Measurements from ENCODE around the gene GORASP1. TPM values are rescaled to one million over a fixed set of nuclear protein-coding genes. Genes with fewer than 3 reads are reported as not detected.

The GORASP1 gene
- total RNA-seq, 1 experiment from 2014 or later, result 39.4 TPM

GRCh38 chr3:39101022-39101689 lies 6.3 kb downstream of the GORASP1 start:
- no TSS peak for BruUV-seq (replicated peaks)
- no peaks in the 10 kb centered on the region for H3K9me3 ChIP-seq (ENCODE audit: control insufficient read depth, insufficient read depth, low read depth, low read length)
- POLR2A ChIA-PET, result no interaction called here
- in situ Hi-C loops (cut with HindIII; ENCODE audit: low pct_unique_long_range_greater_than_20kb, low sequenced_read_pairs), result no loop called here
- H3K36me3 ChIP-seq (ENCODE audit: control insufficient read depth, insufficient read depth, low read length), result peaks cover 2% of the 10 kb centered on the region; the same call in 1 of the 2 replicates
- no peaks in the 10 kb centered on the region for H3K4me1 ChIP-seq (ENCODE audit: control insufficient read depth, insufficient read depth, low read length)
- H3K27ac ChIP-seq (ENCODE audit: low read length), result no peak overlapping the region
- DNase-seq (ENCODE audit: low read depth, low spot score) (no peak), ATAC-seq (peak; percentile 83)
- no peaks in the 10 kb centered on the region for H3K27me3 ChIP-seq (ENCODE audit: control insufficient read depth, insufficient read depth, low read length)
- TF ChIP-seq, protein P1, sequence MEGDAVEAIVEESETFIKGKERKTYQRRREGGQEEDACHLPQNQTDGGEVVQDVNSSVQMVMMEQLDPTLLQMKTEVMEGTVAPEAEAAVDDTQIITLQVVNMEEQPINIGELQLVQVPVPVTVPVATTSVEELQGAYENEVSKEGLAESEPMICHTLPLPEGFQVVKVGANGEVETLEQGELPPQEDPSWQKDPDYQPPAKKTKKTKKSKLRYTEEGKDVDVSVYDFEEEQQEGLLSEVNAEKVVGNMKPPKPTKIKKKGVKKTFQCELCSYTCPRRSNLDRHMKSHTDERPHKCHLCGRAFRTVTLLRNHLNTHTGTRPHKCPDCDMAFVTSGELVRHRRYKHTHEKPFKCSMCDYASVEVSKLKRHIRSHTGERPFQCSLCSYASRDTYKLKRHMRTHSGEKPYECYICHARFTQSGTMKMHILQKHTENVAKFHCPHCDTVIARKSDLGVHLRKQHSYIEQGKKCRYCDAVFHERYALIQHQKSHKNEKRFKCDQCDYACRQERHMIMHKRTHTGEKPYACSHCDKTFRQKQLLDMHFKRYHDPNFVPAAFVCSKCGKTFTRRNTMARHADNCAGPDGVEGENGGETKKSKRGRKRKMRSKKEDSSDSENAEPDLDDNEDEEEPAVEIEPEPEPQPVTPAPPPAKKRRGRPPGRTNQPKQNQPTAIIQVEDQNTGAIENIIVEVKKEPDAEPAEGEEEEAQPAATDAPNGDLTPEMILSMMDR (IDR thresholded peaks at IDR 0.05), result peak; percentile 80
- no peak for TF ChIP-seq REST (IDR thresholded peaks at IDR 0.05; ENCODE audit: insufficient read depth in 1 of 2, low read depth in 2 of 2, low read length in 1 of 2)
- CTCF ChIA-PET, result no interaction called here
- intact Hi-C loops (cut with micrococcal nuclease; ENCODE audit: unreplicated experiment), result loop anchor here (5.0 kb wide), 1 partner anchor 186 kb away; no protein-coding TSS in a partner anchor
- H3K4me3 ChIP-seq (ENCODE audit: low read depth in 2 of 2, low read length in 2 of 2), result no peak overlapping the region

- POLR2A ChIA-PET, result no interaction called here
- no peak for DNase-seq (ENCODE audit: low read depth, low spot score)
- no peak overlapping the region for H3K4me3 ChIP-seq (ENCODE audit: low read depth in 2 of 2, low read length in 2 of 2)
- no peaks in the 10 kb centered on the region for H3K27me3 ChIP-seq (ENCODE audit: control insufficient read depth, insufficient read depth, low read length)
- in situ Hi-C loops (cut with HindIII; ENCODE audit: low pct_unique_long_range_greater_than_20kb, low sequenced_read_pairs) (no loop called here), intact Hi-C loops (cut with micrococcal nuclease; ENCODE audit: unreplicated experiment) (loop anchor here (5.0 kb wide), 1 partner anchor 187 kb away; no protein-coding TSS in a partner anchor)
- CTCF ChIA-PET, result no interaction called here
- no peak overlapping the region for H3K27ac ChIP-seq (ENCODE audit: low read length)
- no peaks in the 10 kb centered on the region for H3K9me3 ChIP-seq (ENCODE audit: control insufficient read depth, insufficient read depth, low read depth, low read length)
- BruUV-seq (replicated peaks), result no TSS peak
- TF ChIP-seq, protein P1 (IDR thresholded peaks at IDR 0.05), result no peak
- TF ChIP-seq POLR2AphosphoS5 (IDR thresholded peaks at IDR 0.05; ENCODE audit: low read depth, low read length), result no peak
- no peak for TF ChIP-seq TCF7L2 (IDR thresholded peaks at IDR 0.05; ENCODE audit: low read depth, low read length)
- no peak for TF ChIP-seq REST (IDR thresholded peaks at IDR 0.05; ENCODE audit: insufficient read depth in 1 of 2, low read depth in 2 of 2, low read length in 1 of 2)
- no peak for TF ChIP-seq SIN3A (IDR thresholded peaks at IDR 0.05; ENCODE audit: borderline replicate concordance, insufficient read depth, low read depth, low read length)
- H3K4me1 ChIP-seq (ENCODE audit: control insufficient read depth, insufficient read depth, low read length), result no peaks in the 10 kb centered on the region
- H3K36me3 ChIP-seq (ENCODE audit: control insufficient read depth, insufficient read depth, low read length), result peaks cover 2% of the 10 kb centered on the region
- no peak for ATAC-seq
Observed at GRCh38 chr3:39100500-39100886, 6.9 kb downstream of the GORASP1 start.
